GM12873 (cell line): ENCODE results near the gene NXPH4.

Experiments used
- TF ChIP-seq, protein P1 (sequence below): IDR thresholded peaks from 2 replicates; pipeline ENCODE4 v1.5.1; 2012; ENCODE audit warnings: low read depth, mild to moderate bottlenecking, moderate library complexity, low read length, control low read depth; ENCODE audit not compliant: insufficient read depth; ENCODE audit errors: missing control alignments

The NXPH4 gene

DNA sequence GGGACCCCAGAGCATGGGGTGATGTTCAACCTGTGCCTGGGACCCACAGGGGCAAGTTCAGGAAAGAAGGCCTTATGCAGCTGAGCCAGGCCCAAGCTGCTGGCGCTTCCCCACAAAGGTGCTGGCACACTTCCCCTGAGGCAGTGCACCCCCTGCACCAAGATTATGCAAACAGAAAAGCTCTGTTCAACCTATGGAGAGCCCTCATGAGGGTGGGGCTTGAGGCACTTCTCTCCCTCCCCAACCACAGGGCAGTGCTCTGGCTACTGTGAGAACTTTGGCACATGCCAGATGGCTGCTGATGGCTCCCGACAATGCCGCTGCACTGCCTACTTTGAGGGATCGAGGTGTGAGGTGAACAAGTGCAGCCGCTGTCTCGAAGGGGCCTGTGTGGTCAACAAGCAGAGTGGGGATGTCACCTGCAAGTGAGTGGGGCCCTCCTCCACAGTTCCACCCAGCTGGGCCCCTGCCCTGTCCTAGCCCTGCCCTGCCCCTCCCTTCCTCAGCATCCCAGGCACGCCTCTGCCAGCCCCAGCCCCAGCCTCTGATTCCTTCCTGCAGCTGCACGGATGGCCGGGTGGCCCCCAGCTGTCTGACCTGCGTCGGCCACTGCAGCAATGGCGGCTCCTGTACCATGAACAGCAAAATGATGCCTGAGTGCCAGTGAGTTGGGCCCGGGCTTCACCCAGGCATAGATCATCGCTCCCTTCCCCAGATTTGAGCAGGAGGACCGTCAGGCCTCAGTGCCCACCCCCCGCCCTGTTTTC, 5.5 kb upstream of the NXPH4 start:
- TF ChIP-seq, protein P1, sequence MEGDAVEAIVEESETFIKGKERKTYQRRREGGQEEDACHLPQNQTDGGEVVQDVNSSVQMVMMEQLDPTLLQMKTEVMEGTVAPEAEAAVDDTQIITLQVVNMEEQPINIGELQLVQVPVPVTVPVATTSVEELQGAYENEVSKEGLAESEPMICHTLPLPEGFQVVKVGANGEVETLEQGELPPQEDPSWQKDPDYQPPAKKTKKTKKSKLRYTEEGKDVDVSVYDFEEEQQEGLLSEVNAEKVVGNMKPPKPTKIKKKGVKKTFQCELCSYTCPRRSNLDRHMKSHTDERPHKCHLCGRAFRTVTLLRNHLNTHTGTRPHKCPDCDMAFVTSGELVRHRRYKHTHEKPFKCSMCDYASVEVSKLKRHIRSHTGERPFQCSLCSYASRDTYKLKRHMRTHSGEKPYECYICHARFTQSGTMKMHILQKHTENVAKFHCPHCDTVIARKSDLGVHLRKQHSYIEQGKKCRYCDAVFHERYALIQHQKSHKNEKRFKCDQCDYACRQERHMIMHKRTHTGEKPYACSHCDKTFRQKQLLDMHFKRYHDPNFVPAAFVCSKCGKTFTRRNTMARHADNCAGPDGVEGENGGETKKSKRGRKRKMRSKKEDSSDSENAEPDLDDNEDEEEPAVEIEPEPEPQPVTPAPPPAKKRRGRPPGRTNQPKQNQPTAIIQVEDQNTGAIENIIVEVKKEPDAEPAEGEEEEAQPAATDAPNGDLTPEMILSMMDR = no peak

DNA sequence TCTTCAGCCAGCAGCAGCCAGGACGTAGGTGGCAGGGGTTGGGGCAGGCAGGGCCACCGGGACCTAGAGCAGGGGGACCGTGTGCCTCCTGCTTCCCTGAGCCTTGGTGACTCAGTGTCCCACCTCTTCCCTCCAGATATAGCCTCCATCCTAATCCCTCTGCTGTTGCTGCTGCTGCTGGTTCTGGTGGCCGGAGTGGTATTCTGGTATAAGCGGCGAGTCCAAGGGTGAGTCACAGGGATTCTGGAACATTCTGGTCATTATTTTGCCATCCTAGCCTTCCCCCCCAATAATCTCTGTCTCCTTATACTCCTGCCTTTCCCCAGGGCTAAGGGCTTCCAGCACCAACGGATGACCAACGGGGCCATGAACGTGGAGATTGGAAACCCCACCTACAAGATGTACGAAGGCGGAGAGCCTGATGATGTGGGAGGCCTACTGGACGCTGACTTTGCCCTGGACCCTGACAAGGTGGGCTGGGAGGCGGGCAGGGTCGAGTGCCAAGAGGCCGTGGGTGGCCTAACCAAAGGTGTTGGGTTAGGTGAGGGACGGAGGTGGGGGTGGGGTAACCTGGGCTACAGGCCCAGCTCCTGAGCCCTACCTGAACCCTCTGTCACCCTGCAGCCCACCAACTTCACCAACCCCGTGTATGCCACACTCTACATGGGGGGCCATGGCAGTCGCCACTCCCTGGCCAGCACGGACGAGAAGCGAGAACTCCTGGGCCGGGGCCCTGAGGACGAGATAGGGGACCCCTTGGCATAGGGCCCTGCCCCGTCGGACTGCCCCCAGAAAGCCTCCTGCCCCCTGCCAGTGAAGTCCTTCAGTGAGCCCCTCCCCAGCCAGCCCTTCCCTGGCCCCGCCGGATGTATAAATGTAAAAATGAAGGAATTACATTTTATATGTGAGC, 4.5 kb upstream of the NXPH4 start:
- TF ChIP-seq, protein P1 = no peak

DNA sequence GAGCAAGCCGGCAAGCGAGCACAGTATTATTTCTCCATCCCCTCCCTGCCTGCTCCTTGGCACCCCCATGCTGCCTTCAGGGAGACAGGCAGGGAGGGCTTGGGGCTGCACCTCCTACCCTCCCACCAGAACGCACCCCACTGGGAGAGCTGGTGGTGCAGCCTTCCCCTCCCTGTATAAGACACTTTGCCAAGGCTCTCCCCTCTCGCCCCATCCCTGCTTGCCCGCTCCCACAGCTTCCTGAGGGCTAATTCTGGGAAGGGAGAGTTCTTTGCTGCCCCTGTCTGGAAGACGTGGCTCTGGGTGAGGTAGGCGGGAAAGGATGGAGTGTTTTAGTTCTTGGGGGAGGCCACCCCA, 3.9 kb upstream of the NXPH4 start:
- TF ChIP-seq, protein P1 = no peak

DNA sequence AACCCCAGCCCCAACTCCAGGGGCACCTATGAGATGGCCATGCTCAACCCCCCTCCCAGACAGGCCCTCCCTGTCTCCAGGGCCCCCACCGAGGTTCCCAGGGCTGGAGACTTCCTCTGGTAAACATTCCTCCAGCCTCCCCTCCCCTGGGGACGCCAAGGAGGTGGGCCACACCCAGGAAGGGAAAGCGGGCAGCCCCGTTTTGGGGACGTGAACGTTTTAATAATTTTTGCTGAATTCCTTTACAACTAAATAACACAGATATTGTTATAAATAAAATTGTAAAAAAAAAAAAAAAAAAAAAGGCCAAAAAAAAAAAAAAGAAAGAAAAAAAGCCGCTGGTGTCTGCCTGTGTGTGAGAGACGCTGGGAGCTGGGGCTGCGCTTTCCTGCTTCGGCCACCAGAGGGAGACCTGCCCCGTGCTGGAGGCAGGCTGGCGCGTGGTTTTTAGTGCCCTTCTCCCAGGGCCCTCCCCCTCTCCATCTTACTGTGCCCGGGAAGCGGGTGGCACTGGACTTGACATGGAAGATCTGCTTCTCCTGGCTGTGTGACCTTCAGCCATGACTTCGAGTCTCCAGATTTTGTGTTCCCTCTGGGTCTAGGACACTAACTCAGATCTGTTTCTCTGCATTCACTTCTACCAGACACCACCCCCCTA, 3.4 kb upstream of the NXPH4 start:
- TF ChIP-seq, protein P1 = peak; percentile 93

DNA sequence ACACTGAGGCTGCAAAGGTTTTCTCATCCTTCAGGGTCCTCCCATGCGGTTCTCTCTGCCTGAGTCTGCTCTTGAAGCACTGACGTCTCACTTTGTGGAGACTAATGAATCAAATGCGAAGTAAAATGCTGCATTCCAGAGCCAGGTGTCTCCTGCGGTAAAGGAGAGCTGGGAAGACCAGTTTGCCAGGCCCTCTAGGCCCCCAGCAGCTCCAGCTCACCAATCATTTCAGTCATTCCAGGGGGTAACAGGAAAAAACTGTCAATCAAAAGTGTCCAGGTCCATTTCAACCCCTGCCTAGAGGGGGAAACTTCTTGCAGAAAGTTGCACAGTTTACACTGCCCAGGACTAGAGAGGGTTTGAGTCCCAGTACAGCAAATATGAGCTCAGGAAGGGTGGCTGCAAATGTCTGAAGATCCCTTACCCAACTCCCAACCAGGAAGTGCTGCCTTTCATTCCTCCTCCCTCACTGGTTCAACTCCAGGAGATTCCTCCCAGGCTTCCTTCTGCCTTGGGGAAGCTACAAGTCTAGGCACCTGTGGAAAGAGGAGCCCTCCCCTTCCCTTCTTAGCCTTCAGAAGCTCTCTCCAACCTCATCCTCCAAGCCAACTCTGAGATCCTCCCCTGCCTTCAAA, 2.7 kb upstream of the NXPH4 start:
- TF ChIP-seq, protein P1 = no peak

DNA sequence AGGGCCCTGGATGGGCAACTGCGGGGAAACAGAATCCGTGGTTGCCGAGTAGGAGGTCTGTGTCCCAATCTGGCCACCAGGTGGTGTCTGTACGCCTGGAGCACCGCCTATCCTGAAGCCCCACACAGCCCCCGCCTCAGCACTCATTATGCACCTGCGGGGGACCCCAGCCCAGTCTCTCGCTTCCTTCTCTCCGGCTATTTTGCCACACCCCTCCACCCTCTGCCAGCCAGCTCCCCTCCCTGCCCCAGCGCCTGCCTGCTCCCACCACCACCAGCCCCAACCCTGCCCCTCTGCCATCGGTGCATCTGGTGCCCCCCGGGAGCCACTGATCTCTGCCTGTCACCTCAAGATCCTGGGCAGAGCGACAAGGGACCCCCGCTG, 2.2 kb upstream of the NXPH4 start:
- TF ChIP-seq, protein P1 = peak; percentile 86
